Keratinocyte (primary cell): ENCODE results near the gene CXCL12. TPM values are rescaled to one million over a fixed set of nuclear protein-coding genes. Genes with fewer than 3 reads are reported as not detected.

Experiments used
- DNase-seq: peaks from one replicate; pipeline ENCODE4 v3.0.0-alpha.2; 2011; ENCODE audit warnings: low read depth, missing footprints, low spot score
- FAIRE-seq: peaks from 2 replicates; lab custom pipeline; 2011; peaks lifted over from hg19 to GRCh38; lab: Jason Lieb, UNC
- H2AFZ ChIP-seq: 2 replicates; pipeline ENCODE4 v1.6.0; 2012; ENCODE audit warnings: low read length, control low read depth, inconsistent platforms; ENCODE audit not compliant: control insufficient read depth
- H3K27ac ChIP-seq: 2 replicates; pipeline ENCODE4 v1.5.1; 2011; ENCODE audit warnings: low read length; ENCODE audit not compliant: control insufficient read depth, insufficient read depth
- H3K27me3 ChIP-seq: 3 replicates; pipeline ENCODE4 v1.6.0; 2011; ENCODE audit warnings: low read length; ENCODE audit not compliant: control insufficient read depth, insufficient read depth; ENCODE audit errors: extremely low read depth
- H3K36me3 ChIP-seq, 2 experiments: 2 replicates in 1 of 2; 3 replicates in 1 of 2; pipeline ENCODE4 v1.5.1; 2011; ENCODE audit warnings: low read length in 2 of 2, mild to moderate bottlenecking in 1 of 2; ENCODE audit not compliant: control insufficient read depth in 2 of 2, insufficient read depth in 2 of 2; ENCODE audit errors: extremely low read depth in 1 of 2
- H3K4me1 ChIP-seq: 3 replicates; pipeline ENCODE4 v1.5.1; 2011; ENCODE audit warnings: low read length; ENCODE audit not compliant: control insufficient read depth, insufficient read depth; ENCODE audit errors: extremely low read depth
- H3K4me2 ChIP-seq: 3 replicates; pipeline ENCODE4 v1.6.0; 2011; ENCODE audit warnings: low read depth, low read length; ENCODE audit not compliant: control insufficient read depth, insufficient read depth; ENCODE audit errors: extremely low read depth
- H3K4me3 ChIP-seq, 3 experiments: fragments of 200-600 bp in 1 of 3; sonication (generic) in 1 of 3; 2 replicates in 2 of 3; 3 replicates in 1 of 3; pipeline ENCODE4 v1.5.1; 2011 to 2016; ENCODE audit warnings: low read length in 3 of 3, mild to moderate bottlenecking in 3 of 3, control low read depth in 2 of 3, inconsistent platforms in 1 of 3, low read depth in 1 of 3, mixed read lengths in 1 of 3, mixed run types in 1 of 3, moderate library complexity in 1 of 3; ENCODE audit not compliant: control insufficient read depth in 2 of 3, insufficient read depth in 2 of 3; ENCODE audit errors: extremely low read depth in 1 of 3
- H3K79me2 ChIP-seq: 2 replicates; pipeline ENCODE4 v1.6.0; 2012; ENCODE audit warnings: low read length; ENCODE audit not compliant: control insufficient read depth, insufficient read depth
- H3K9ac ChIP-seq: 3 replicates; pipeline ENCODE4 v1.6.0; 2011; ENCODE audit warnings: low read length; ENCODE audit not compliant: control insufficient read depth, insufficient read depth; ENCODE audit errors: extremely low read depth
- H3K9me1 ChIP-seq: 3 replicates; pipeline ENCODE4 v1.6.0; 2011; ENCODE audit warnings: low read length; ENCODE audit not compliant: control insufficient read depth, insufficient read depth; ENCODE audit errors: extremely low read depth
- H3K9me3 ChIP-seq: 2 replicates; pipeline ENCODE4 v1.5.1; 2012; ENCODE audit warnings: low read depth, low read length; ENCODE audit not compliant: control insufficient read depth
- H4K20me1 ChIP-seq: 3 replicates; pipeline ENCODE4 v1.6.0; 2011; ENCODE audit warnings: low read length; ENCODE audit not compliant: control insufficient read depth, insufficient read depth; ENCODE audit errors: extremely low read depth
- EZH2 ChIP-seq: IDR thresholded peaks from one replicate; pipeline ENCODE4 v1.6.1; 2012; ENCODE audit warnings: inconsistent platforms, mild to moderate bottlenecking, low read length, moderate library complexity
- dilution Hi-C: fragments of 300-500 bp; cut with MboI; formaldehyde crosslinking; loops from one replicate; pipeline ENCODE4 v1.7.0; 2020; ENCODE audit warnings: low sequenced_read_pairs; ENCODE audit not compliant: extremely low pct_ligation_motif_present
- polyA plus RNA-seq, 5 experiments: library from polyadenylated mRNA; depleted of rRNA in 3 of 5; stranded (reverse) in 3 of 5; stranded (forward) in 1 of 5; unstranded in 1 of 5; fragments of >200 nt; gene quantifications; 1 replicate in 1 of 5; 2 replicates in 3 of 5; 3 replicates in 1 of 5; pipeline versions ENCODE4 v1.2.1 to v1.2.3, GENCODE V29; 2011 to 2012; ENCODE audit warnings: missing spikeins in 2 of 5, low read depth in 1 of 5, low replicate concordance in 1 of 5
- TF ChIP-seq, protein P1 (sequence below), 3 experiments: IDR thresholded peaks in 1 of 3; conservative IDR thresholded peaks in 1 of 3; optimal IDR thresholded peaks in 1 of 3; 2 replicates in 2 of 3; 3 replicates in 1 of 3; pipeline versions ENCODE3 to v1.5.1; 2011; ENCODE audit warnings: low read length in 3 of 3, mild to moderate bottlenecking in 3 of 3, moderate library complexity in 2 of 3, control low read depth in 1 of 3, inconsistent platforms in 1 of 3; ENCODE audit not compliant: insufficient read depth in 2 of 3; ENCODE audit errors: extremely low read depth in 1 of 3

Gene CXCL12
- polyA plus RNA-seq, 1 donor (not counting 4 experiments of a cell fraction or from before 2014, with no cell fraction given) = not detected

GRCh38 chr10:44384601-44385025, 284 bp downstream of the CXCL12 start:
- H3K36me3 ChIP-seq = no peaks in the 10 kb centered on the region
- TF ChIP-seq, protein P1, sequence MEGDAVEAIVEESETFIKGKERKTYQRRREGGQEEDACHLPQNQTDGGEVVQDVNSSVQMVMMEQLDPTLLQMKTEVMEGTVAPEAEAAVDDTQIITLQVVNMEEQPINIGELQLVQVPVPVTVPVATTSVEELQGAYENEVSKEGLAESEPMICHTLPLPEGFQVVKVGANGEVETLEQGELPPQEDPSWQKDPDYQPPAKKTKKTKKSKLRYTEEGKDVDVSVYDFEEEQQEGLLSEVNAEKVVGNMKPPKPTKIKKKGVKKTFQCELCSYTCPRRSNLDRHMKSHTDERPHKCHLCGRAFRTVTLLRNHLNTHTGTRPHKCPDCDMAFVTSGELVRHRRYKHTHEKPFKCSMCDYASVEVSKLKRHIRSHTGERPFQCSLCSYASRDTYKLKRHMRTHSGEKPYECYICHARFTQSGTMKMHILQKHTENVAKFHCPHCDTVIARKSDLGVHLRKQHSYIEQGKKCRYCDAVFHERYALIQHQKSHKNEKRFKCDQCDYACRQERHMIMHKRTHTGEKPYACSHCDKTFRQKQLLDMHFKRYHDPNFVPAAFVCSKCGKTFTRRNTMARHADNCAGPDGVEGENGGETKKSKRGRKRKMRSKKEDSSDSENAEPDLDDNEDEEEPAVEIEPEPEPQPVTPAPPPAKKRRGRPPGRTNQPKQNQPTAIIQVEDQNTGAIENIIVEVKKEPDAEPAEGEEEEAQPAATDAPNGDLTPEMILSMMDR (optimal IDR thresholded peaks at IDR 0.05 in 1 of 3, IDR thresholded peaks at IDR 0.05 in 1 of 3, conservative IDR thresholded peaks at IDR 0.05 in 1 of 3; ENCODE audit: extremely low read depth in 1 of 3, insufficient read depth in 2 of 3, low read length in 3 of 3) = no peak
- TF ChIP-seq EZH2 = peak; percentile 27
- no peak overlapping the region for H3K9ac ChIP-seq
- H3K4me2 ChIP-seq = no peak overlapping the region
- no peaks in the 10 kb centered on the region for H3K4me1 ChIP-seq
- H3K27ac ChIP-seq = no peak overlapping the region
- FAIRE-seq (no peak), DNase-seq (no peak)
- H3K27me3 ChIP-seq = peaks cover 36% of the 10 kb centered on the region
- H3K9me1 ChIP-seq = no peaks in the 10 kb centered on the region
- dilution Hi-C loops = no loop called here
- no peak overlapping the region for H3K4me3 ChIP-seq
- H3K79me2 ChIP-seq = no peaks in the 10 kb centered on the region
- no peaks in the 10 kb centered on the region for H4K20me1 ChIP-seq
- no peaks in the 10 kb centered on the region for H3K9me3 ChIP-seq
- H2AFZ ChIP-seq = no peak overlapping the region

DNA sequence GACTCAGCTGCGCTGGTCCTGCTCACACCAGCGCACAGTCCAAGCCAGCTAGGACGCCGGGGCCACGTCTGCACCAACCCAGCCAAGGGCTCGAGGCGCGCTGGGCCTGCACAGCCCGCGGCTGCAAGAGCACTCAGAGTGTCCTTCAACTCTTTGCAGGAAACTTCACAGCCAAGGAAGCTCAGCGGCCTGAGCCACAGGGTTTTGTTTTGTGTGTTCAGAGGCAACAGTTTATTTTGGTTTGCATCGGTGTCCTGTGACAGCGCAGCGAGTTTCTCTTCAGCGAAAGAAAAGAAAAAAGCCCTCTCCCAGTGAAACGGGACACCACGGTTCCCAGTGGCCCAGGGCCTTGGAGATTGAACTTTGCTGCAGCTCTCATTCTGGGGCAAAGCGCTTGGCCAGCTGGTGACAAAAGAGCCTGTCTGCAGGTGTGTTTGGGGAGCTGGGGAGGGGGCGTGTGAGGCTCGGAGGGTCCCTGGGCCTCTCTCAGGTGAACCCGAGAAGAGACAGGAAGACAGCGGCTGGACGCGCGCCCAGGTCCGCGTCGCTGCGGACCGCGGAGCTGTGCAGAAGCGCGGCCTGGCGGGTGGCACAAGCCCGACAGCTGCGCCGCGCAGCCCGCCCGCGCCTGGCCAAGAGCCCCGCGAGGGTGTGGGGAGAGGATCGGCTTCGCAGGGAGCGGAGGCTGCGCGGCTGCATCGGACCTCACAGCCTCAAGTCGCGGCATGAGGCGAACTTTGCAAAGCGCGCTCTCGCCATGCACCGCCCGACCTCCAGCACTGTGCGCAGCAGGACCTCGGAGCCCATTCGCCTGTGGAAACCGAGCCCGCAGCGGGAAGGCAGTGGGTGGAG, 922 bp downstream of the CXCL12 start:
- Histone ChIP-seq H3K79me2 (no peaks in the 10 kb centered on the region), H2AFZ (no peak overlapping the region), H3K9ac (no peak overlapping the region), H3K36me3 (no peaks in the 10 kb centered on the region), H3K9me1 (no peaks in the 10 kb centered on the region), H3K27ac (no peak overlapping the region), H3K27me3 (peaks cover 36% of the 10 kb centered on the region), H3K4me1 (no peaks in the 10 kb centered on the region), H3K9me3 (no peaks in the 10 kb centered on the region), H4K20me1 (no peaks in the 10 kb centered on the region), H3K4me3 (no peak overlapping the region), H3K4me2 (no peak overlapping the region)
- peak; percentile 81 for TF ChIP-seq EZH2
- TF ChIP-seq, protein P1 (optimal IDR thresholded peaks at IDR 0.05 in 1 of 3, IDR thresholded peaks at IDR 0.05 in 1 of 3, conservative IDR thresholded peaks at IDR 0.05 in 1 of 3; ENCODE audit: extremely low read depth in 1 of 3, insufficient read depth in 2 of 3, low read length in 3 of 3) = no peak
- FAIRE-seq = no peak
- no peak for DNase-seq
- dilution Hi-C loops = no loop called here
